GM12878 (cell line): ENCODE measurements around the gene DCTPP1. TPM values are rescaled to one million over a fixed set of nuclear protein-coding genes. Genes with fewer than 3 reads are reported as not detected.

ENCODE experiments used
- ASH2L ChIP-seq: fragments of 300-600, 200-600 bp; sonication (generic); IDR thresholded peaks from 2 replicates; pipeline ENCODE4 v1.6.1; 2017; ENCODE audit warnings: low read depth, mild to moderate bottlenecking, borderline replicate concordance
- ATF3 ChIP-seq: IDR thresholded peaks from 2 replicates; pipeline ENCODE4 v1.6.1; 2011; ENCODE audit warnings: low read depth, mild to moderate bottlenecking, low read length, moderate library complexity, borderline replicate concordance; ENCODE audit errors: extremely low read depth
- BHLHE40 ChIP-seq, 2 experiments: fragments of 450-650 bp in 1 of 2; IDR thresholded peaks; 2 replicates each; pipeline ENCODE4 v1.6.1; 2011 to 2017; ENCODE audit warnings: low read depth in 2 of 2, borderline replicate concordance in 1 of 2, improper control_type of control experiment in 1 of 2, low read length in 1 of 2, mild to moderate bottlenecking in 1 of 2
- CREB1 ChIP-seq: IDR thresholded peaks from 2 replicates; pipeline ENCODE4 v1.6.1; 2012; ENCODE audit warnings: low read depth, mild to moderate bottlenecking, inconsistent platforms
- JUNB ChIP-seq: IDR thresholded peaks from 2 replicates; pipeline ENCODE4 v1.6.1; 2016; ENCODE audit warnings: antibody characterized with exemption, mild to moderate bottlenecking
- MAX ChIP-seq: IDR thresholded peaks from 2 replicates; pipeline ENCODE4 v1.6.1; 2012; ENCODE audit warnings: low read depth, low read length, improper control_type of control experiment
- NFYA ChIP-seq: IDR thresholded peaks from 2 replicates; pipeline ENCODE4 v1.6.1; 2011; ENCODE audit warnings: low read depth, mild to moderate bottlenecking, low read length, improper control_type of control experiment, borderline replicate concordance
- POLR2A ChIP-seq: IDR thresholded peaks from 2 replicates; pipeline ENCODE4 v1.6.1; 2011; ENCODE audit warnings: low read depth, mild to moderate bottlenecking, low read length
- POLR2AphosphoS5 ChIP-seq: IDR thresholded peaks from 2 replicates; pipeline ENCODE4 v1.6.1; 2011; ENCODE audit warnings: mild to moderate bottlenecking, low read length, inconsistent platforms
- REST ChIP-seq: IDR thresholded peaks from 2 replicates; pipeline ENCODE4 v1.6.1; 2012; ENCODE audit warnings: mild to moderate bottlenecking, low read depth, low read length
- RFX5 ChIP-seq: IDR thresholded peaks from 2 replicates; pipeline ENCODE4 v1.6.1; 2011; ENCODE audit warnings: low read depth, low read length, improper control_type of control experiment
- polyA plus RNA-seq, 11 experiments: library from polyadenylated mRNA; depleted of rRNA in 4 of 11; unstranded in 6 of 11; stranded (reverse) in 5 of 11; fragments of >200 nt; fragmentation: Nextera tagmentation in 4 of 11; fragmentation: Illumina TruSeq in 1 of 11; extraction: Ambion mirVana in 4 of 11; extraction: Trizol in 1 of 11; gene quantifications; 1 replicate in 1 of 11; 2 replicates in 10 of 11; pipeline versions ENCODE4 v1.2.1 to v1.2.3, GENCODE V29; 2011 to 2016; ENCODE audit warnings: inconsistent platforms in 2 of 11, missing spikeins in 2 of 11, low read depth in 1 of 11
- total RNA-seq, 4 experiments: library from RNA; depleted of rRNA in 3 of 4; stranded (reverse); fragments of >200 nt in 3 of 4; fragmentation: Illumina TruSeq in 1 of 4; extraction: Trizol in 1 of 4; gene quantifications; 2 replicates each; pipeline versions ENCODE4 v1.2.1 to v1.2.3, GENCODE V29; 2013 to 2021
- TF ChIP-seq, protein P1 (sequence below): fragments of 450-650 bp; IDR thresholded peaks from 2 replicates; pipeline ENCODE4 v1.6.1; 2017; ENCODE audit warnings: borderline replicate concordance
- TF ChIP-seq, protein P2 (sequence below): fragments of 450-650 bp; IDR thresholded peaks from 2 replicates; pipeline ENCODE4 v1.6.1; 2018; ENCODE audit warnings: borderline replicate concordance, mild to moderate bottlenecking; ENCODE audit not compliant: partially characterized antibody
- TF ChIP-seq, protein P3 (sequence below): IDR thresholded peaks from 2 replicates; pipeline ENCODE4 v1.6.1; 2011; ENCODE audit warnings: low read depth, low read length, improper control_type of control experiment, borderline replicate concordance
- TF ChIP-seq, protein P4 (sequence below): fragments of 450-650 bp; formaldehyde crosslinking; IDR thresholded peaks from 2 replicates; pipeline ENCODE4 v1.5.0; 2022; ENCODE audit warnings: mild to moderate bottlenecking, missing genetic modification characterization

DCTPP1 gene
- total and polyA plus RNA-seq, 10 of the 15 experiments (the other 5 are each of a cell fraction or from before 2014, with no cell fraction given), result 72.1 to 266 (median 157) TPM

- TF ChIP-seq, protein P1, sequence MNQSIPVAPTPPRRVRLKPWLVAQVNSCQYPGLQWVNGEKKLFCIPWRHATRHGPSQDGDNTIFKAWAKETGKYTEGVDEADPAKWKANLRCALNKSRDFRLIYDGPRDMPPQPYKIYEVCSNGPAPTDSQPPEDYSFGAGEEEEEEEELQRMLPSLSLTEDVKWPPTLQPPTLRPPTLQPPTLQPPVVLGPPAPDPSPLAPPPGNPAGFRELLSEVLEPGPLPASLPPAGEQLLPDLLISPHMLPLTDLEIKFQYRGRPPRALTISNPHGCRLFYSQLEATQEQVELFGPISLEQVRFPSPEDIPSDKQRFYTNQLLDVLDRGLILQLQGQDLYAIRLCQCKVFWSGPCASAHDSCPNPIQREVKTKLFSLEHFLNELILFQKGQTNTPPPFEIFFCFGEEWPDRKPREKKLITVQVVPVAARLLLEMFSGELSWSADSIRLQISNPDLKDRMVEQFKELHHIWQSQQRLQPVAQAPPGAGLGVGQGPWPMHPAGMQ, result no peak
- TF ChIP-seq, protein P2, sequence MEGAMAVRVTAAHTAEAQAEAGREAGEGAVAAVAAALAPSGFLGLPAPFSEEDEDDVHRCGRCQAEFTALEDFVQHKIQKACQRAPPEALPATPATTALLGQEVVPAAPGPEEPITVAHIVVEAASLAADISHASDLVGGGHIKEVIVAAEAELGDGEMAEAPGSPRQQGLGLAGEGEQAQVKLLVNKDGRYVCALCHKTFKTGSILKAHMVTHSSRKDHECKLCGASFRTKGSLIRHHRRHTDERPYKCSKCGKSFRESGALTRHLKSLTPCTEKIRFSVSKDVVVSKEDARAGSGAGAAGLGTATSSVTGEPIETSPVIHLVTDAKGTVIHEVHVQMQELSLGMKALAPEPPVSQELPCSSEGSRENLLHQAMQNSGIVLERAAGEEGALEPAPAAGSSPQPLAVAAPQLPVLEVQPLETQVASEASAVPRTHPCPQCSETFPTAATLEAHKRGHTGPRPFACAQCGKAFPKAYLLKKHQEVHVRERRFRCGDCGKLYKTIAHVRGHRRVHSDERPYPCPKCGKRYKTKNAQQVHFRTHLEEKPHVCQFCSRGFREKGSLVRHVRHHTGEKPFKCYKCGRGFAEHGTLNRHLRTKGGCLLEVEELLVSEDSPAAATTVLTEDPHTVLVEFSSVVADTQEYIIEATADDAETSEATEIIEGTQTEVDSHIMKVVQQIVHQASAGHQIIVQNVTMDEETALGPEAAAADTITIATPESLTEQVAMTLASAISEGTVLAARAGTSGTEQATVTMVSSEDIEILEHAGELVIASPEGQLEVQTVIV, result no peak
- TF ChIP-seq, protein P3, sequence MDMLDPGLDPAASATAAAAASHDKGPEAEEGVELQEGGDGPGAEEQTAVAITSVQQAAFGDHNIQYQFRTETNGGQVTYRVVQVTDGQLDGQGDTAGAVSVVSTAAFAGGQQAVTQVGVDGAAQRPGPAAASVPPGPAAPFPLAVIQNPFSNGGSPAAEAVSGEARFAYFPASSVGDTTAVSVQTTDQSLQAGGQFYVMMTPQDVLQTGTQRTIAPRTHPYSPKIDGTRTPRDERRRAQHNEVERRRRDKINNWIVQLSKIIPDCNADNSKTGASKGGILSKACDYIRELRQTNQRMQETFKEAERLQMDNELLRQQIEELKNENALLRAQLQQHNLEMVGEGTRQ, result no peak; the same call in 1 of the 2 replicates
- TF ChIP-seq BHLHE40 (IDR thresholded peaks at IDR 0.05; ENCODE audit: borderline replicate concordance in 1 of 2, low read depth in 2 of 2, low read length in 1 of 2) (no peak; a peak in 1 of 4 replicates), MAX (no peak), ASH2L (no peak), JUNB (no peak), ATF3 (no peak), REST (no peak), NFYA (no peak), POLR2A (no peak), CREB1 (no peak), POLR2AphosphoS5 (peak; percentile 62; the same call in 1 of the 2 replicates), RFX5 (no peak)
- TF ChIP-seq, protein P4, sequence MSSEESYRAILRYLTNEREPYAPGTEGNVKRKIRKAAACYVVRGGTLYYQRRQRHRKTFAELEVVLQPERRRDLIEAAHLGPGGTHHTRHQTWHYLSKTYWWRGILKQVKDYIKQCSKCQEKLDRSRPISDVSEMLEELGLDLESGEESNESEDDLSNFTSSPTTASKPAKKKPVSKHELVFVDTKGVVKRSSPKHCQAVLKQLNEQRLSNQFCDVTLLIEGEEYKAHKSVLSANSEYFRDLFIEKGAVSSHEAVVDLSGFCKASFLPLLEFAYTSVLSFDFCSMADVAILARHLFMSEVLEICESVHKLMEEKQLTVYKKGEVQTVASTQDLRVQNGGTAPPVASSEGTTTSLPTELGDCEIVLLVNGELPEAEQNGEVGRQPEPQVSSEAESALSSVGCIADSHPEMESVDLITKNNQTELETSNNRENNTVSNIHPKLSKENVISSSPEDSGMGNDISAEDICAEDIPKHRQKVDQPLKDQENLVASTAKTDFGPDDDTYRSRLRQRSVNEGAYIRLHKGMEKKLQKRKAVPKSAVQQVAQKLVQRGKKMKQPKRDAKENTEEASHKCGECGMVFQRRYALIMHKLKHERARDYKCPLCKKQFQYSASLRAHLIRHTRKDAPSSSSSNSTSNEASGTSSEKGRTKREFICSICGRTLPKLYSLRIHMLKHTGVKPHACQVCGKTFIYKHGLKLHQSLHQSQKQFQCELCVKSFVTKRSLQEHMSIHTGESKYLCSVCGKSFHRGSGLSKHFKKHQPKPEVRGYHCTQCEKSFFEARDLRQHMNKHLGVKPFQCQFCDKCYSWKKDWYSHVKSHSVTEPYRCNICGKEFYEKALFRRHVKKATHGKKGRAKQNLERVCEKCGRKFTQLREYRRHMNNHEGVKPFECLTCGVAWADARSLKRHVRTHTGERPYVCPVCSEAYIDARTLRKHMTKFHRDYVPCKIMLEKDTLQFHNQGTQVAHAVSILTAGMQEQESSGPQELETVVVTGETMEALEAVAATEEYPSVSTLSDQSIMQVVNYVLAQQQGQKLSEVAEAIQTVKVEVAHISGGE (CRISPR knock-in tag), result no peak
Observed at GRCh38 chr16:30473231-30474073, 43.6 kb upstream of the DCTPP1 start (continued).
